Esophagus squamous epithelium (tissue), 5 donors: ENCODE measurements around the gene FUT4. TPM values are rescaled to one million over a fixed set of nuclear protein-coding genes. Genes with fewer than 3 reads are reported as not detected.
A peak's percentile ranks its signal among the peaks of the same experiment; 100 is the strongest.

ENCODE experiments used
- DNase-seq: peaks from one replicate; lab custom pipeline; 2025; lab: John Stamatoyannopoulos, UW
- H3K27ac ChIP-seq, 4 donors: fragments of 200-600 bp; sonication (generic); one replicate each; pipeline ENCODE4 v1.5.1; 2016 to 2019; ENCODE audit warnings: mild to moderate bottlenecking in 1 of 4
- H3K27me3 ChIP-seq, 4 donors: fragments of 200-600 bp; sonication (generic); 1 replicate in 3 of 4; 2 replicates in 1 of 4; pipeline versions ENCODE4 v1.5.1 to v1.6.0; 2017 to 2021; ENCODE audit warnings: antibody characterized with exemption in 1 of 4
- H3K36me3 ChIP-seq, 3 donors: fragments of 200-600 bp; sonication (generic); one replicate each; pipeline ENCODE4 v1.5.1; 2016 to 2019
- H3K4me1 ChIP-seq, 3 donors: fragments of 200-600 bp; sonication (generic); one replicate each; pipeline ENCODE4 v1.5.1; 2017 to 2019
- H3K4me3 ChIP-seq, 4 donors: fragments of 200-600 bp; sonication (generic); 1 replicate in 3 of 4; 2 replicates in 1 of 4; pipeline ENCODE4 v1.5.1; 2016 to 2019; ENCODE audit warnings: mild to moderate bottlenecking in 2 of 4, moderate library complexity in 1 of 4
- H3K9me3 ChIP-seq, 3 donors: fragments of 200-600 bp; sonication (generic); one replicate each; pipeline ENCODE4 v1.5.1; 2016 to 2019
- POLR2A ChIP-seq, 4 donors: fragments of 450-650 bp; IDR thresholded peaks; one replicate each; pipeline ENCODE4 v1.6.1; 2017; ENCODE audit warnings: antibody characterized with exemption in 4 of 4, mild to moderate bottlenecking in 4 of 4, moderate library complexity in 3 of 4
- WGBS, 2 donors: methylation state at CpG; one replicate each; pipeline ENCODE4 v1.1.5; 2018; 5-methylcytosine and 5-hydroxymethylcytosine counted together
- intact Hi-C: fragments of 100-400 bp; cut with DNase I; formaldehyde crosslinking; loops from one replicate; pipeline ENCODE4 v1.15.0; 2022
- total RNA-seq, 4 donors: library from RNA; depleted of rRNA; stranded (reverse); fragments of >200 nt; gene quantifications; one replicate each; pipeline ENCODE4 v1.1.0, GENCODE V29; 2016
- TF ChIP-seq, protein P1 (sequence below), 6 experiments: fragments of 450-650 bp in 4 of 6; fragments of 200-600 bp in 2 of 6; sonication (generic) in 2 of 6; IDR thresholded peaks; one replicate each; pipeline ENCODE4 v1.5.1; 2016 to 2019; ENCODE audit warnings: antibody characterized with exemption in 6 of 6, mild to moderate bottlenecking in 4 of 6, moderate library complexity in 4 of 6
- donor health status: DM: yes; HTN: yes; CAD: no.

Gene FUT4
- total RNA-seq, 4 donors from 2014 or later = 1.4 to 6.1 (median 1.8) TPM

DNA sequence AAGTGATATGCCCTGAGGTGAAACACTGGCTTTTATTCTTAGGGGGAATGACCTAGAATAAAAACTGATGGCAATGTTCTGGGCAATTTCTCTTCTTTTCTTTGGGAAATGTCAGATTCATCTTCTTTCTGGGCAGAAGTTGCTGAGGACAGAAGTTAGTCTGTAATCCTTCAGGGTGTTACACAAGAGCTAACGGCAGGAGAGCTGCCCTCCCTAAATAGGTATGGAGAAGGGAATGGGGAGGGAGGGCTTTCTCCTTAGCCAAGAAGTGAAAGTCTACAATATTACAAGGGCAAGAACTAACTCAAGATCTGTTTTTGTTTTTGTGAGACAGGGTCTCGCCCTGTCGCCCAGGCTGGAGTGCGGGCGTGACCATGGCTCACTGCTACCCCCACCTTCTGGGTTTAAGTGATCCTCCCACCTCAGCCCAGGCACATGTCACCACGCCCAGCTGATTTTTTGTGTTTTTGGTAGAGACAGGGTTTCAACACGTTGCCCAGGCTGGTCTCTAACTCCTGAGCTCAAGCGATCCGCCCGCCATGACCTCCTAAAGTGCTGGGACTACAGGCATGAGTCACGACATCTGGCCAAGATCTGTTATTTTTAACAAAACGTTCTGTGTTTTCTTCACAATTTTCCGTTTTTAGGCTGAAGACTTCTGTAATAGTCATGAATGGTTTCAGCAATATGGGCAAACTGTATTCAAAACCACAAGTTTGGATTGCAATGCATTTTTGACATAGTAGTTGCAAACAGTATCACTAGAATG, 30.7 kb downstream of the FUT4 start:
- TF ChIP-seq, protein P1, sequence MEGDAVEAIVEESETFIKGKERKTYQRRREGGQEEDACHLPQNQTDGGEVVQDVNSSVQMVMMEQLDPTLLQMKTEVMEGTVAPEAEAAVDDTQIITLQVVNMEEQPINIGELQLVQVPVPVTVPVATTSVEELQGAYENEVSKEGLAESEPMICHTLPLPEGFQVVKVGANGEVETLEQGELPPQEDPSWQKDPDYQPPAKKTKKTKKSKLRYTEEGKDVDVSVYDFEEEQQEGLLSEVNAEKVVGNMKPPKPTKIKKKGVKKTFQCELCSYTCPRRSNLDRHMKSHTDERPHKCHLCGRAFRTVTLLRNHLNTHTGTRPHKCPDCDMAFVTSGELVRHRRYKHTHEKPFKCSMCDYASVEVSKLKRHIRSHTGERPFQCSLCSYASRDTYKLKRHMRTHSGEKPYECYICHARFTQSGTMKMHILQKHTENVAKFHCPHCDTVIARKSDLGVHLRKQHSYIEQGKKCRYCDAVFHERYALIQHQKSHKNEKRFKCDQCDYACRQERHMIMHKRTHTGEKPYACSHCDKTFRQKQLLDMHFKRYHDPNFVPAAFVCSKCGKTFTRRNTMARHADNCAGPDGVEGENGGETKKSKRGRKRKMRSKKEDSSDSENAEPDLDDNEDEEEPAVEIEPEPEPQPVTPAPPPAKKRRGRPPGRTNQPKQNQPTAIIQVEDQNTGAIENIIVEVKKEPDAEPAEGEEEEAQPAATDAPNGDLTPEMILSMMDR (IDR thresholded peaks at IDR 0.05) = no peak
- no peak for TF ChIP-seq POLR2A (IDR thresholded peaks at IDR 0.05)
- H3K4me3 ChIP-seq = peak overlapping the region in 1 of 4 donors; percentile 12
- H3K36me3 ChIP-seq = no peaks in the 10 kb centered on the region
- no peaks in the 10 kb centered on the region for H3K27me3 ChIP-seq
- 69 to 70% methylated on average over 13 of the region's 13 CpGs for WGBS, 2 donors
- H3K9me3 ChIP-seq = no peaks in the 10 kb centered on the region
- H3K4me1 ChIP-seq = no peaks in the 10 kb centered on the region
- intact Hi-C loops = no loop called here
- DNase-seq = no peak
- H3K27ac ChIP-seq = peak overlapping the region in 2 of 4 donors; percentile 43 to 44

DNA sequence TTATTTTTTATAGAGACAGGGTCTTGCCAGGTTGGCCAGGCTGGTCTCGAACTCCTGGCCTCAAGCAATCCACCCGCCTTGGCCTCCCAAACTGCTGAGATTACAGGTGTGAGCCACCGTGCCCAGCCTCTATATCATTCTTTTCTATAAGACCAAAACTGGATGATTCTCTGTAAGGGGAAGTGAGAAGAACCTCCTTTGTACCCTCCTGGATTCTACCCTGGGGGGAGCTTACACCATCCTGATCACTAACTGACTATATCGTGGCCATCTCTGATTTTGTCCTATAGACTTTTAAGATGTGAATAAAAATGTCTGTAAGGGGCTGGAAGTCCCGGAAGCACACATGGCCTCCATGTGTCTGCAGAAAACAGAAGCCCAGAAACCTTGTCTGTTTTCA, 32.6 kb downstream of the FUT4 start:
- no peaks in the 10 kb centered on the region for H3K27me3 ChIP-seq
- intact Hi-C loops = no loop called here
- H3K27ac ChIP-seq = no peak overlapping the region
- no peaks in the 10 kb centered on the region for H3K4me1 ChIP-seq
- WGBS, 2 donors = 87 to 94% methylated on average over 5 of the region's 5 CpGs
- no peak for DNase-seq
- H3K9me3 ChIP-seq = no peaks in the 10 kb centered on the region
- TF ChIP-seq, protein P1 (IDR thresholded peaks at IDR 0.05) = no peak
- TF ChIP-seq POLR2A (IDR thresholded peaks at IDR 0.05) = no peak
- no peak overlapping the region for H3K4me3 ChIP-seq
- no peaks in the 10 kb centered on the region for H3K36me3 ChIP-seq

DNA sequence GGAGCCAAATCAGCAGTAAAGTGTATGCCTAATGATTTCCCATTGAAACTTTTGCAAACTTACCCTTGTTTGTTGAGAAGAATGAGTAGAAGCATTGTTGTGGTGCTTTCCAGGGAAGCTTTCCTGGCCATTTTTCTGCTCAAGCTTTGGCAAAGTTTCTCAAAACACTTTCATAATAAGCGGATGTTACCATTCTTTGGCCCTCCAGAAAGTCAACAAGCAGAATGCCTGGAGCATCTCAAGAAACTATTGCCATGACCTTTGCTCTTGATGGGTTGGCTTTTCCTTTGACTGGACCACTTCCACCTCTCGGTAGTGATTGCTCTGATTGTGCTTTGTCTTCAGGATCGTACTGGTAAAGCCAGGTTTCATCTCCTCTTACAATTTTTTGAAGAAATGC, 34.1 kb downstream of the FUT4 start:
- H3K4me1 ChIP-seq = no peaks in the 10 kb centered on the region
- TF ChIP-seq, protein P1 (IDR thresholded peaks at IDR 0.05) = no peak
- TF ChIP-seq POLR2A (IDR thresholded peaks at IDR 0.05) = no peak
- DNase-seq = no peak
- H3K36me3 ChIP-seq = no peaks in the 10 kb centered on the region
- no peaks in the 10 kb centered on the region for H3K9me3 ChIP-seq
- H3K27ac ChIP-seq = no peak overlapping the region
- H3K27me3 ChIP-seq = no peaks in the 10 kb centered on the region
- no peak overlapping the region for H3K4me3 ChIP-seq
- 59 to 74% methylated on average over 3 of the region's 3 CpGs for WGBS, 2 donors
- intact Hi-C loops = no loop called here

DNA sequence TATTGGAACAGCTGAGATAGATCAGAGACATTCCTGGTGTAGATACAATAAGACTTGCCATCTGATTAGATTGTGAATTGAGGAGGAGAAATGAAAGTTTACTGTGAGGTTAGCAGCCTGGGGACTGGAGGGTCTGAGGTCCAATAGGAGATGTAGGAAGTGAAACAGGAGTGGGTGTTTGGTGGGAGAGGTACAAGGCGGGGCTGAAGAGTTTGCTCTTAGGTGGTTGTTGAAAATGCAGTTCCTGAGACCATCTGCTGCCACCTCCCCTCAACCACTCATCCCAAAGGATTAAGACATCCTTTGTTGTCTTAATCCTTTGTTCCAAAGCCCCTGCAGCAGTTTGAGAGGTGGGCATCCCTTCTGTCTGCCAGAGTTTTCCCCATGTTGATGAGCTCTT, 38.2 kb downstream of the FUT4 start:
- TF ChIP-seq, protein P1 (IDR thresholded peaks at IDR 0.05) = no peak
- TF ChIP-seq POLR2A (IDR thresholded peaks at IDR 0.05) = no peak
- 55 to 84% methylated on average over 1 of the region's 1 CpG for WGBS, 2 donors
- H3K4me3 ChIP-seq = no peak overlapping the region
- H3K27ac ChIP-seq = no peak overlapping the region
- intact Hi-C loops = no loop called here
- no peaks in the 10 kb centered on the region for H3K36me3 ChIP-seq
- no peak for DNase-seq
- no peaks in the 10 kb centered on the region for H3K27me3 ChIP-seq
- H3K9me3 ChIP-seq = no peaks in the 10 kb centered on the region
- H3K4me1 ChIP-seq = peaks cover 0 to 4% (median 0%) of the 10 kb centered on the region in 3 donors

DNA sequence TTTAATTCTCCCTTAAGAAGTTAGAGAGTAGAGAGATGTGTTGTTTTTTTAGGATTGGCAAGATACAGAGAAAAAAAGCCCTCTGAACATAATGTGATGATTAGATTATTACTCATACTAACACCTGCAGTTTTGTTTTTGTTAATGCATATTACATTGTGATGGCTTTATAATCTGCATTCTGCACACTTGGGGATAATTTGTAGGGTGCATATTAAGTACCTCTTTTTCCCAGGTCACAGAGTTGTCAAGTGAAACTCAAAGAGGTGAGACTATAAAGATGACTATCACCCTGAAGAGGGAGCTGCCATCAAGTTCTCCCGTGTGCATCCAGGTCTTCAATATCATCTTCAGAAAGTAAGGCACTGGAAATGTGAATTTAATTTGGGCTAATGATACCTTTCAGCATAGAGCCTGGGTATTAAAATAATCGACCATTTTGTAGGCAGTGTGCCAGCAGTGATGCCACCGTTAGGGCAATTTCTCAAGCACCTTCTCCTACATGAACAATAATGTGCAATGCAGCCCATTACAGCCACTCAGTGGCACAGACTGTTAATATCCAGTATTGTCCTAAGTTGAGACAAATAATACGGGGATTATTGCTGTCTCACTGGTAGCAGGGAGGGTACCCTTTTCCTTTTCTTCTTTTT, 39.6 kb downstream of the FUT4 start:
- H3K27ac ChIP-seq = no peak overlapping the region
- intact Hi-C loops = no loop called here
- TF ChIP-seq, protein P1 (IDR thresholded peaks at IDR 0.05) = no peak
- no peak for TF ChIP-seq POLR2A (IDR thresholded peaks at IDR 0.05)
- no peaks in the 10 kb centered on the region for H3K36me3 ChIP-seq
- peaks cover 0 to 4% (median 0%) of the 10 kb centered on the region in 3 donors for H3K4me1 ChIP-seq
- no peak overlapping the region for H3K4me3 ChIP-seq
- H3K27me3 ChIP-seq = no peaks in the 10 kb centered on the region
- no peaks in the 10 kb centered on the region for H3K9me3 ChIP-seq
- WGBS, 2 donors = 36 to 56% methylated on average over 4 of the region's 4 CpGs
- DNase-seq = no peak
